Measurements from ENCODE around the gene CFAP20. TPM values are rescaled to one million over a fixed set of nuclear protein-coding genes. Genes with fewer than 3 reads are reported as not detected.
"Not testable (repeated sequence)": the region's sequence is repeated elsewhere in the genome, so short reads cannot be mapped to it uniquely, and the experiment has no call there.

Gene CFAP20
- total RNA-seq, 5 donors from 2014 or later (not counting 1 experiment from before 2014, with no cell fraction given), result 27.4 to 105 (median 33.1) TPM

- ChIA-PET CTCF (interaction anchor here (0.5 to 1.5 kb wide), 6 partner anchors 11 to 192 kb away, joined by 3 to 6 read pairs (median 4); no protein-coding TSS in a partner anchor), POLR2A (no interaction called here)
- Mint-ChIP-seq H3K27me3 (peaks cover 0 to 5% of the 10 kb centered on the region in 2 donors), H3K9me3 (no peaks in the 10 kb centered on the region), H3K27ac (no peak overlapping the region), H3K36me3 (no peaks in the 10 kb centered on the region), H3K4me1 (peaks cover 2 to 15% (median 3%) of the 10 kb centered on the region in 3 donors), H3K4me3 (no peak overlapping the region)
- peaks cover 0 to 24% of the 10 kb centered on the region in 2 experiments for H3K27me3 ChIP-seq (replicated peaks in 1 of 2; ENCODE audit: control insufficient read depth in 2 of 2, extremely low read depth in 1 of 2, insufficient read depth in 2 of 2, low read length in 1 of 2)
- WGBS (ENCODE audit: insufficient coverage), result 86% methylated on average over 10 of the region's 12 CpGs
- DNase-seq, result no peak
- H3K36me3 ChIP-seq (ENCODE audit: control insufficient read depth in 2 of 2, extremely low read depth in 1 of 2, insufficient read depth in 1 of 2, low read length in 1 of 2), result no peaks in the 10 kb centered on the region
- H3K9me3 ChIP-seq, result no peaks in the 10 kb centered on the region
- peaks cover 0 to 7% of the 10 kb centered on the region in 2 experiments for H3K4me1 ChIP-seq (ENCODE audit: control insufficient read depth in 1 of 2, extremely low read depth in 1 of 2, insufficient read depth in 2 of 2, low read length in 2 of 2)
- H3K4me3 ChIP-seq (ENCODE audit: control insufficient read depth in 1 of 2, extremely low read depth in 1 of 2, low read length in 1 of 2), result no peak overlapping the region
- no peak for ATAC-seq (replicated peaks in 1 of 4)
- no peak overlapping the region for H3K27ac ChIP-seq (ENCODE audit: low read length)
These were observed 30.7 kb downstream of the CFAP20 start for GRCh38 chr16:58098207-58099096.

- no peaks in the 10 kb centered on the region for H3K9me3 ChIP-seq
- Mint-ChIP-seq H3K4me3 (no peak overlapping the region), H3K27ac (no peak overlapping the region), H3K9me3 (no peaks in the 10 kb centered on the region), H3K27me3 (peaks cover 0 to 5% of the 10 kb centered on the region in 2 donors), H3K36me3 (no peaks in the 10 kb centered on the region), H3K4me1 (peaks cover 2 to 15% (median 3%) of the 10 kb centered on the region in 3 donors)
- ChIA-PET POLR2A (no interaction called here), CTCF (interaction anchor here in 1 of 2 donors (0.6 kb wide), 1 partner anchor 69 kb away, joined by 3 read pairs; no protein-coding TSS in a partner anchor)
- H3K4me3 ChIP-seq (ENCODE audit: control insufficient read depth in 1 of 2, extremely low read depth in 1 of 2, low read length in 1 of 2), result no peak overlapping the region
- H3K27me3 ChIP-seq (replicated peaks in 1 of 2; ENCODE audit: control insufficient read depth in 2 of 2, extremely low read depth in 1 of 2, insufficient read depth in 2 of 2, low read length in 1 of 2), result peaks cover 0 to 24% of the 10 kb centered on the region in 2 experiments
- peaks cover 0 to 7% of the 10 kb centered on the region in 2 experiments for H3K4me1 ChIP-seq (ENCODE audit: control insufficient read depth in 1 of 2, extremely low read depth in 1 of 2, insufficient read depth in 2 of 2, low read length in 2 of 2)
- no peaks in the 10 kb centered on the region for H3K36me3 ChIP-seq (ENCODE audit: control insufficient read depth in 2 of 2, extremely low read depth in 1 of 2, insufficient read depth in 1 of 2, low read length in 1 of 2)
- 57% methylated on average over 1 of the region's 2 CpGs for WGBS (ENCODE audit: insufficient coverage)
- no peak for ATAC-seq (replicated peaks in 1 of 4)
- DNase-seq, result no peak
- no peak overlapping the region for H3K27ac ChIP-seq (ENCODE audit: low read length)
These were observed 32.9 kb downstream of the CFAP20 start for GRCh38 chr16:58096249-58096648.

- 90% methylated on average over 2 of the region's 6 CpGs for WGBS (ENCODE audit: insufficient coverage)
- ATAC-seq (replicated peaks in 1 of 4); H3K27ac ChIP-seq (ENCODE audit: low read length); DNase-seq; POLR2A ChIA-PET; H3K9me3 Mint-ChIP-seq; H3K27me3 Mint-ChIP-seq; H3K4me3 ChIP-seq (ENCODE audit: control insufficient read depth in 1 of 2, extremely low read depth in 1 of 2, low read length in 1 of 2); H3K4me3 Mint-ChIP-seq; H3K36me3 ChIP-seq (ENCODE audit: control insufficient read depth in 2 of 2, extremely low read depth in 1 of 2, insufficient read depth in 1 of 2, low read length in 1 of 2); H3K27ac Mint-ChIP-seq; H3K4me1 ChIP-seq (ENCODE audit: control insufficient read depth in 1 of 2, extremely low read depth in 1 of 2, insufficient read depth in 2 of 2, low read length in 2 of 2); H3K9me3 ChIP-seq; H3K36me3 Mint-ChIP-seq: not testable (repeated sequence)
- peaks cover 0 to 15% (median 0%) of the 10 kb centered on the region in 3 donors for H3K4me1 Mint-ChIP-seq
- CTCF ChIA-PET, result interaction anchor here in 1 of 2 donors (0.7 kb wide), 1 partner anchor 107 kb away, joined by 3 read pairs; no protein-coding TSS in a partner anchor
- H3K27me3 ChIP-seq (replicated peaks in 1 of 2; ENCODE audit: control insufficient read depth in 2 of 2, extremely low read depth in 1 of 2, insufficient read depth in 2 of 2, low read length in 1 of 2), result peaks cover 0 to 24% of the 10 kb centered on the region in 2 experiments
These were observed 33.6 kb downstream of the CFAP20 start for GRCh38 chr16:58095575-58095960.

- no peaks in the 10 kb centered on the region for H3K36me3 ChIP-seq (ENCODE audit: control insufficient read depth in 2 of 2, extremely low read depth in 1 of 2, insufficient read depth in 1 of 2, low read length in 1 of 2)
- H3K27ac ChIP-seq (ENCODE audit: low read length), result no peak overlapping the region
- 92% methylated on average over 5 of the region's 15 CpGs for WGBS (ENCODE audit: insufficient coverage)
- H3K27me3 Mint-ChIP-seq, result peaks cover 0 to 5% of the 10 kb centered on the region in 2 donors
- no peak overlapping the region for H3K4me3 ChIP-seq (ENCODE audit: control insufficient read depth in 1 of 2, extremely low read depth in 1 of 2, low read length in 1 of 2)
- no peak overlapping the region for H3K4me3 Mint-ChIP-seq
- no peak for DNase-seq
- peaks cover under 1 to 15% (median 1%) of the 10 kb centered on the region in 3 donors for H3K4me1 Mint-ChIP-seq
- H3K4me1 ChIP-seq (ENCODE audit: control insufficient read depth in 1 of 2, extremely low read depth in 1 of 2, insufficient read depth in 2 of 2, low read length in 2 of 2), result peaks cover 0 to 7% of the 10 kb centered on the region in 2 experiments
- no peak for ATAC-seq (replicated peaks in 1 of 4)
- H3K9me3 ChIP-seq, result no peaks in the 10 kb centered on the region
- ChIA-PET POLR2A (interaction anchor here in 1 of 2 donors (0.7 kb wide), 1 partner anchor 1972 kb away, joined by 3 read pairs; no protein-coding TSS in a partner anchor), CTCF (interaction anchor here in 1 of 2 donors (0.7 kb wide), 1 partner anchor 106 kb away, joined by 3 read pairs; no protein-coding TSS in a partner anchor)
- no peaks in the 10 kb centered on the region for H3K9me3 Mint-ChIP-seq
- H3K27me3 ChIP-seq (replicated peaks in 1 of 2; ENCODE audit: control insufficient read depth in 2 of 2, extremely low read depth in 1 of 2, insufficient read depth in 2 of 2, low read length in 1 of 2), result peaks cover 0 to 24% of the 10 kb centered on the region in 2 experiments
- no peak overlapping the region for H3K27ac Mint-ChIP-seq
- H3K36me3 Mint-ChIP-seq, result no peaks in the 10 kb centered on the region
These were observed 34.2 kb downstream of the CFAP20 start for GRCh38 chr16:58094791-58095574.

GRCh38 chr16:58094026-58094425, 35.2 kb downstream of the CFAP20 start:
- ATAC-seq (replicated peaks in 1 of 4), result no peak
- Mint-ChIP-seq H3K4me3 (no peak overlapping the region), H3K27me3 (peaks cover 0 to 5% of the 10 kb centered on the region in 2 donors), H3K4me1 (peaks cover 2 to 15% (median 4%) of the 10 kb centered on the region in 3 donors), H3K27ac (no peak overlapping the region), H3K36me3 (no peaks in the 10 kb centered on the region), H3K9me3 (no peaks in the 10 kb centered on the region)
- CTCF ChIA-PET, result interaction anchor here in 1 of 2 donors (0.7 kb wide), 1 partner anchor 40 kb away, joined by 3 read pairs; no protein-coding TSS in a partner anchor
- Histone ChIP-seq H3K4me3 (ENCODE audit: control insufficient read depth in 1 of 2, extremely low read depth in 1 of 2, low read length in 1 of 2) (no peak overlapping the region), H3K36me3 (ENCODE audit: control insufficient read depth in 2 of 2, extremely low read depth in 1 of 2, insufficient read depth in 1 of 2, low read length in 1 of 2) (no peaks in the 10 kb centered on the region), H3K4me1 (ENCODE audit: control insufficient read depth in 1 of 2, extremely low read depth in 1 of 2, insufficient read depth in 2 of 2, low read length in 2 of 2) (peaks cover 0 to 7% of the 10 kb centered on the region in 2 experiments), H3K27me3 (replicated peaks in 1 of 2; ENCODE audit: control insufficient read depth in 2 of 2, extremely low read depth in 1 of 2, insufficient read depth in 2 of 2, low read length in 1 of 2) (peaks cover 0 to 21% of the 10 kb centered on the region in 2 experiments), H3K9me3 (no peaks in the 10 kb centered on the region), H3K27ac (ENCODE audit: low read length) (no peak overlapping the region)
- 87% methylated on average over 3 of the region's 5 CpGs for WGBS (ENCODE audit: insufficient coverage)
- POLR2A ChIA-PET, result no interaction called here
- DNase-seq, result no peak

GRCh38 chr16:58090396-58090795, 38.8 kb downstream of the CFAP20 start:
- POLR2A ChIA-PET; H3K27ac Mint-ChIP-seq; H3K27me3 ChIP-seq (replicated peaks in 1 of 2; ENCODE audit: control insufficient read depth in 2 of 2, extremely low read depth in 1 of 2, insufficient read depth in 2 of 2, low read length in 1 of 2); H3K27ac ChIP-seq (ENCODE audit: low read length); ATAC-seq (replicated peaks in 1 of 4); H3K4me3 Mint-ChIP-seq; DNase-seq; CTCF ChIA-PET; H3K36me3 ChIP-seq (ENCODE audit: control insufficient read depth in 2 of 2, extremely low read depth in 1 of 2, insufficient read depth in 1 of 2, low read length in 1 of 2); H3K4me3 ChIP-seq (ENCODE audit: control insufficient read depth in 1 of 2, extremely low read depth in 1 of 2, low read length in 1 of 2); H3K9me3 Mint-ChIP-seq; H3K27me3 Mint-ChIP-seq; H3K4me1 Mint-ChIP-seq; H3K36me3 Mint-ChIP-seq; H3K9me3 ChIP-seq; H3K4me1 ChIP-seq (ENCODE audit: control insufficient read depth in 1 of 2, extremely low read depth in 1 of 2, insufficient read depth in 2 of 2, low read length in 2 of 2): not testable (repeated sequence)
- no CpG with 5 or more reads among the region's 3 CpGs for whole genome bisulfite sequencing (ENCODE audit: insufficient coverage)

Measured in T-cell (primary cell).